Measurements from ENCODE around the gene CHRNA1. TPM values are rescaled to one million over a fixed set of nuclear protein-coding genes. Genes with fewer than 3 reads are reported as not detected.

The CHRNA1 gene
- total RNA-seq, 2 experiments from 2014 or later = 0.17 to 0.19 TPM

GRCh38 chr2:174740721-174741120, 23.6 kb downstream of the CHRNA1 start:
- no peak for TF ChIP-seq CTCF (IDR thresholded peaks at IDR 0.05)
- no peaks in the 10 kb centered on the region for H3K36me3 Mint-ChIP-seq (ENCODE audit: low read depth)
- POLR2A ChIA-PET = no interaction called here

GRCh38 chr2:174738841-174739240, 25.4 kb downstream of the CHRNA1 start:
- Histone ChIP-seq H3K27me3 (ENCODE audit: control insufficient read depth in 1 of 2, insufficient read depth in 2 of 2, low read length in 2 of 2) (no peaks in the 10 kb centered on the region), H3K4me3 (ENCODE audit: low read length) (no peak overlapping the region), H3K27ac (ENCODE audit: low read depth in 1 of 2, low read length in 2 of 2) (no peak overlapping the region), H3K4me1 (ENCODE audit: insufficient read depth, low read length) (no peaks in the 10 kb centered on the region), H3K9me3 (ENCODE audit: control insufficient read depth in 1 of 2, insufficient read depth in 1 of 2, low read length in 2 of 2) (no peaks in the 10 kb centered on the region), H3K36me3 (ENCODE audit: insufficient read depth, low read length) (no peaks in the 10 kb centered on the region)
- Mint-ChIP-seq H3K9me3 (no peaks in the 10 kb centered on the region), H3K4me3 (no peak overlapping the region), H3K4me1 (ENCODE audit: low read depth) (no peaks in the 10 kb centered on the region), H3K36me3 (ENCODE audit: low read depth) (no peaks in the 10 kb centered on the region), H3K27ac (no peak overlapping the region), H3K27me3 (no peaks in the 10 kb centered on the region)
- ChIA-PET POLR2A (interaction anchor here (0.6 to 1.4 kb wide), 2 partner anchors 10 to 267 kb away, joined by 3 to 4 read pairs; no protein-coding TSS in a partner anchor), CTCF (no interaction called here)
- ATAC-seq (ENCODE audit: poor library complexity) (no peak), DNase-seq (no peak)
- TF ChIP-seq CTCF (IDR thresholded peaks at IDR 0.05) = no peak
- intact Hi-C loops (cut with DNase I, micrococcal nuclease) = no loop called here

More at GRCh38 chr2:174740721-174741120, 23.6 kb downstream of the CHRNA1 start:
- intact Hi-C loops (cut with DNase I, micrococcal nuclease) = no loop called here
- H3K27me3 ChIP-seq (ENCODE audit: control insufficient read depth in 1 of 2, insufficient read depth in 2 of 2, low read length in 2 of 2) = no peaks in the 10 kb centered on the region
- Mint-ChIP-seq H3K4me3 (no peak overlapping the region), H3K4me1 (ENCODE audit: low read depth) (no peaks in the 10 kb centered on the region), H3K27me3 (no peaks in the 10 kb centered on the region), H3K27ac (no peak overlapping the region), H3K9me3 (no peaks in the 10 kb centered on the region)
- H3K27ac ChIP-seq (ENCODE audit: low read depth in 1 of 2, low read length in 2 of 2) = no peak overlapping the region
- no peaks in the 10 kb centered on the region for H3K4me1 ChIP-seq (ENCODE audit: insufficient read depth, low read length)
- no peaks in the 10 kb centered on the region for H3K36me3 ChIP-seq (ENCODE audit: insufficient read depth, low read length)
- DNase-seq (no peak), ATAC-seq (ENCODE audit: poor library complexity) (no peak)
- CTCF ChIA-PET = no interaction called here
- no peak overlapping the region for H3K4me3 ChIP-seq (ENCODE audit: low read length)
- no peaks in the 10 kb centered on the region for H3K9me3 ChIP-seq (ENCODE audit: control insufficient read depth in 1 of 2, insufficient read depth in 1 of 2, low read length in 2 of 2)

GRCh38 chr2:174731546-174731945, 32.7 kb downstream of the CHRNA1 start:
- CTCF ChIA-PET = interaction anchor here (1.5 kb wide), 1 partner anchor 18 kb away, joined by 4 read pairs; no protein-coding TSS in a partner anchor
- Histone ChIP-seq H3K4me1 (ENCODE audit: insufficient read depth, low read length) (peaks cover 20% of the 10 kb centered on the region), H3K4me3 (ENCODE audit: low read length) (no peak overlapping the region), H3K27ac (ENCODE audit: low read depth in 1 of 2, low read length in 2 of 2) (no peak overlapping the region), H3K9me3 (ENCODE audit: control insufficient read depth in 1 of 2, insufficient read depth in 1 of 2, low read length in 2 of 2) (no peaks in the 10 kb centered on the region), H3K36me3 (ENCODE audit: insufficient read depth, low read length) (no peaks in the 10 kb centered on the region), H3K27me3 (ENCODE audit: control insufficient read depth in 1 of 2, insufficient read depth in 2 of 2, low read length in 2 of 2) (peaks cover 3 to 4% of the 10 kb centered on the region in 2 experiments)
- intact Hi-C loops (cut with DNase I, micrococcal nuclease) = no loop called here
- Mint-ChIP-seq H3K9me3 (no peaks in the 10 kb centered on the region), H3K4me3 (no peak overlapping the region), H3K4me1 (ENCODE audit: low read depth) (peaks cover 9% of the 10 kb centered on the region), H3K27me3 (peaks cover 33% of the 10 kb centered on the region), H3K36me3 (ENCODE audit: low read depth) (no peaks in the 10 kb centered on the region), H3K27ac (no peak overlapping the region)
- DNase-seq (no peak), ATAC-seq (ENCODE audit: poor library complexity) (no peak)
- TF ChIP-seq CTCF (IDR thresholded peaks at IDR 0.05) = no peak
- POLR2A ChIA-PET = no interaction called here

All from CD4-positive, alpha-beta T cell (primary cell).